OCI-LY1 (cell line): Measurements from ENCODE around the gene FUBP3.

ENCODE experiments used
- EZH2 ChIP-seq: fragments of 200-600 bp; sonication (generic), shearing (Covaris generic); IDR thresholded peaks from 2 replicates; pipeline ENCODE4 v1.8.0; 2017; ENCODE audit warnings: borderline replicate concordance, mixed run types, mild to moderate bottlenecking, antibody characterized with exemption, low read length, moderate library complexity, mixed read lengths
- TF ChIP-seq, protein P1 (sequence below): fragments of 200-600 bp; sonication (generic), shearing (Covaris generic); IDR thresholded peaks from 2 replicates; pipeline ENCODE4 v1.5.1; 2017; ENCODE audit warnings: mild to moderate bottlenecking, antibody characterized with exemption, low read length, moderate library complexity, mixed read lengths

- TF ChIP-seq, protein P1, sequence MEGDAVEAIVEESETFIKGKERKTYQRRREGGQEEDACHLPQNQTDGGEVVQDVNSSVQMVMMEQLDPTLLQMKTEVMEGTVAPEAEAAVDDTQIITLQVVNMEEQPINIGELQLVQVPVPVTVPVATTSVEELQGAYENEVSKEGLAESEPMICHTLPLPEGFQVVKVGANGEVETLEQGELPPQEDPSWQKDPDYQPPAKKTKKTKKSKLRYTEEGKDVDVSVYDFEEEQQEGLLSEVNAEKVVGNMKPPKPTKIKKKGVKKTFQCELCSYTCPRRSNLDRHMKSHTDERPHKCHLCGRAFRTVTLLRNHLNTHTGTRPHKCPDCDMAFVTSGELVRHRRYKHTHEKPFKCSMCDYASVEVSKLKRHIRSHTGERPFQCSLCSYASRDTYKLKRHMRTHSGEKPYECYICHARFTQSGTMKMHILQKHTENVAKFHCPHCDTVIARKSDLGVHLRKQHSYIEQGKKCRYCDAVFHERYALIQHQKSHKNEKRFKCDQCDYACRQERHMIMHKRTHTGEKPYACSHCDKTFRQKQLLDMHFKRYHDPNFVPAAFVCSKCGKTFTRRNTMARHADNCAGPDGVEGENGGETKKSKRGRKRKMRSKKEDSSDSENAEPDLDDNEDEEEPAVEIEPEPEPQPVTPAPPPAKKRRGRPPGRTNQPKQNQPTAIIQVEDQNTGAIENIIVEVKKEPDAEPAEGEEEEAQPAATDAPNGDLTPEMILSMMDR: no peak
- TF ChIP-seq EZH2: no peak
These were observed 36.7 kb upstream of the FUBP3 start for GRCh38 chr9:130542457-130543228.
